GM12874 (cell line): ENCODE results near the gene HMCN2.

Source experiments
- CTCF ChIP-seq: IDR thresholded peaks from 2 replicates; pipeline ENCODE4 v1.5.1; 2011; ENCODE audit warnings: low read depth, mild to moderate bottlenecking, control low read depth, low read length, moderate library complexity; ENCODE audit not compliant: insufficient read depth

The HMCN2 gene

DNA sequence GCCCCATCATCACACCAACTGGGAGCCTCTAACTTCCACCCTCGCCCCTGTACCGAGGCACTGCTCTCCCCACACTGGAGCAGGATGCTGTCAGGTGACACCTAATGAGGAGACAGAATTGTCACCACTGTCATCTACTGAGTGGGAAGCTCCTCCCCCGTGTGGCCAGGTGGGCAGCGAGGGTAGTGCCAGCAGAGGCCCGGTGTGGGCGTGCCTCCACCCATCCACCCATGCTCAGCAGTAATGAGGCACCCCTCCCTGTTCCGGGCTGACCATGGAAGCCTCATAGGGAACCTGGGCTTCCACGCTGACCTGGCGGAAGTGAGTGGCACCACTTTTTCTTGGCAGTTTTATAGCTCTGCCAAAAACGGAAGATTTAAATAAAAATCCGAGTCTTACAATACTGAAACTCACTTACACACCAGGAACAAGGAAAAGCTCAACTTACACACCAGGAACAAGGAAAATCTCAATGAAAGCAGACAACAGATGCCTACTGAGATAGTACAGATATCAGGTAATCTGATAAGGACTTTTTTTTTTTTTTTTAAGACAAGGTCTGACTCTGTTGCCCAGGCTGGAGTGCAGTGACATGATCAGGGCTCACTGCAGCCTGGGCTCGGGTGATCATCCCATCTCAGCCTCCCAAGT lies 148.6 kb downstream of the HMCN2 start:
- no peak for TF ChIP-seq CTCF

DNA sequence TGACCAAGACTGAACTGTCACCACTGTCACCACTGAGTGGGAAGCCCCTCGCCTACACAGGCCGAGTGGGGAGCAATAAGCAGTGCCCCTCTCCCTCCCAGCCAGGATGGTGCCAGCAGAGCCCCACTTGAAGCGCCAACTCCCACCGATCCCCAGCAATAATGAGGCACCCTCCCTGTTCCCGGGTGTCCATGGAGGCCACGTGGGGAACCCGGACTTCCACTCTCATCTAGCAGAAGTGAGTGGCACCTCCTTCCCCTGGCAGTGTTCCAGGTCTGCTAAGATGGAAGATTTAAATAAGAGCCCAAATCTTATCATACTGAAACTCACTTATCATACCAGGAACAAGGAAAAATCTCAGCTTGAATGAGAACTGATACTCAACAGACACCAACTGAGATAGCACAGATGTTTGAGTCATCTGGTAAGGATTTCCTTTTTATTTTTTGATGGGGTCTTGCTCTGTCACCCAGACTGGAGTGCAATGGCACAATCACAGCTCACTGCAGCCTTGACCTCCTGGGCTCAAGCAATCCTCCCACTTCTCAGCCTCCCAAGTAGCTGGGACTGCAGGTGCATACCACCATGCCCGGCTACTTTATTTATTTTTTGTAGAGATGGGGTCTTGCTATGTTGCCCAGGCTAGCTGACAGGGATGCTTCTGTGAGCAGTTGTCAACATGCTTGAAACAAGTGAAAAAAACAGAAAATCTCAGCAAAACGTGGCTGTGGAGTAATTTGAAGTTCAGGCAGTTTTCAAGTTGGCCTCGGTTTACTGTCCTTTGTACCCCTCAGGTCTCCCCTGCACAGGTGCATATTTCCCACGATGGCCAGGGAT lies 149.6 kb downstream of the HMCN2 start:
- no peak for TF ChIP-seq CTCF

GRCh38 chr9:130417602-130418001 lies 152.0 kb downstream of the HMCN2 start:
- 0 out of 2 replicates have a peak, but pooled peaks have one; percentile 6 for TF ChIP-seq CTCF

- TF ChIP-seq CTCF, result no peak
Measured at GRCh38 chr9:130418776-130419175, 153.2 kb downstream of the HMCN2 start.

DNA sequence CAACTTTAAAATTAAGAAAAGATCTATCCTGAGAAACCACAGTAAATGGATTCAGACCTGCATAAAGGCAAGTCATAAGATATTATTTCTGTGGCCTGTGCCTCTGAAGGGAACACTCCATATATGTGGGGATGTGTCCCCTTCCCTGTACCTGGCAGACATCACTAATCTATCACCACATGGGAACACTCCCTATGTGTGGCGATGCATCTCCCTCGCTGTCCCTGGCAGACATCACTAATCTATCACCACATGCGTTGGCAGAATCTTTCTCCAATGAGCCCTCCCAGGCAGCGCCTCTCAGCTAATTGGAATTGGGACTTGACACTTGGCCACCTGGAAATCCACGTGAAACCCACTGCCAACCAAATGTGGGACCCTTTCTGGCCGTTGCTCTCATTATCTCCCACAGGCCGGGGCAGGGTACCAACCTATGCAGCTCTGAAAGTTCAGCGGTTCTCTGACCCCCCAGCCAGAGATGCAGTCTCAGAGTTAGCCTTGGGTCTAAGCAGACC lies 154.0 kb downstream of the HMCN2 start:
- TF ChIP-seq CTCF, result no peak

GRCh38 chr9:130421154-130421801 lies 155.7 kb downstream of the HMCN2 start:
- TF ChIP-seq CTCF, result no peak

GRCh38 chr9:130421802-130422276 lies 156.3 kb downstream of the HMCN2 start:
- TF ChIP-seq CTCF, result no peak
